HepG2 (cell line): ENCODE data around the gene MED22. TPM values are rescaled to one million over a fixed set of nuclear protein-coding genes. Genes with fewer than 3 reads are reported as not detected.
A peak's percentile ranks its signal among the peaks of the same experiment; 100 is the strongest.

Experiments used
- ATAD3A ChIP-seq: sonication (generic); formaldehyde crosslinking; IDR thresholded peaks from 2 replicates; pipeline ENCODE4 v1.4.0; 2020; ENCODE audit warnings: missing genetic modification reagents
- CENPT ChIP-seq: sonication (generic); formaldehyde crosslinking; IDR thresholded peaks from 2 replicates; pipeline ENCODE4 v1.8.0; 2022; ENCODE audit warnings: low read depth, mild to moderate bottlenecking, moderate library complexity, missing genetic modification reagents
- HDAC6 ChIP-seq: fragments of 200-600 bp; sonication (generic); IDR thresholded peaks from 2 replicates; pipeline ENCODE4 v1.7.0; 2017; ENCODE audit warnings: mild to moderate bottlenecking, antibody characterized with exemption, low read length, low read depth
- HNRNPH1 ChIP-seq: fragments of 200-400 bp; formaldehyde crosslinking; optimal IDR thresholded peaks from 2 replicates; pipeline ENCODE3; 2017; ENCODE audit warnings: mild to moderate bottlenecking, low read depth, low read length
- MIER3 ChIP-seq: IDR thresholded peaks from 2 replicates; pipeline ENCODE4 v1.6.1; 2016; ENCODE audit warnings: missing compliant biosample characterization, borderline replicate concordance
- MYC ChIP-seq: sonication (generic); formaldehyde crosslinking; IDR thresholded peaks from 2 replicates; pipeline ENCODE4 v1.9.0; 2021; ENCODE audit warnings: missing genetic modification reagents, borderline replicate concordance
- PRPF4 ChIP-seq: fragments of 200-400 bp; formaldehyde crosslinking; IDR thresholded peaks from 2 replicates; pipeline ENCODE4 v1.6.1; 2016; ENCODE audit warnings: low read length, low read depth; ENCODE audit not compliant: poor library complexity, severe bottlenecking
- SNAI1 ChIP-seq: sonication (generic); formaldehyde crosslinking; IDR thresholded peaks from 2 replicates; pipeline ENCODE4 v1.5.0; 2020; ENCODE audit warnings: mild to moderate bottlenecking, missing genetic modification reagents, borderline replicate concordance
- TAF1 ChIP-seq: sonication (generic); formaldehyde crosslinking; IDR thresholded peaks from 2 replicates; pipeline ENCODE4 v1.4.0; 2020; ENCODE audit warnings: missing genetic modification reagents
- TCF12 ChIP-seq, 2 experiments: fragments of 450-650 bp in 1 of 2; sonication (generic) in 1 of 2; formaldehyde crosslinking in 1 of 2; IDR thresholded peaks; 2 replicates each; pipeline versions ENCODE4 v1.6.1 to v1.8.0; 2017 to 2022; ENCODE audit warnings: antibody characterized with exemption in 1 of 2, mild to moderate bottlenecking in 1 of 2, missing genetic modification reagents in 1 of 2, moderate library complexity in 1 of 2
- ZFP36L2 ChIP-seq: sonication (generic); formaldehyde crosslinking; IDR thresholded peaks from 2 replicates; pipeline ENCODE4 v1.4.0; 2020; ENCODE audit warnings: missing genetic modification reagents
- ZNF263 ChIP-seq: sonication (generic); formaldehyde crosslinking; IDR thresholded peaks from 2 replicates; pipeline ENCODE4 v1.4.0; 2020; ENCODE audit warnings: missing genetic modification reagents
- ZNF451 ChIP-seq: sonication (generic); formaldehyde crosslinking; IDR thresholded peaks from 2 replicates; pipeline ENCODE4 v1.5.0; 2020; ENCODE audit warnings: mild to moderate bottlenecking, missing genetic modification reagents
- ZSCAN20 ChIP-seq: sonication (generic); formaldehyde crosslinking; IDR thresholded peaks from 2 replicates; pipeline ENCODE4 v1.4.0; 2020; ENCODE audit warnings: missing genetic modification reagents, mild to moderate bottlenecking, borderline replicate concordance
- ZSCAN9 ChIP-seq: IDR thresholded peaks from 2 replicates; pipeline ENCODE4 v1.6.1; 2016; ENCODE audit warnings: borderline replicate concordance
- polyA plus RNA-seq, 8 experiments: library from polyadenylated mRNA; depleted of rRNA in 3 of 8; stranded (reverse) in 7 of 8; unstranded in 1 of 8; fragments of >200 nt; fragmentation: Illumina TruSeq in 4 of 8; extraction: Trizol in 4 of 8; gene quantifications; 2 replicates each; pipeline versions ENCODE4 v1.2.1 to v1.2.3, GENCODE V29; 2011 to 2016; ENCODE audit warnings: low read depth in 4 of 8, missing spikeins in 1 of 8, mixed read lengths in 1 of 8; ENCODE audit not compliant: insufficient read depth in 1 of 8
- total RNA-seq, 5 experiments: library from RNA; depleted of rRNA; stranded (reverse); fragments of >200 nt; fragmentation: Illumina TruSeq; extraction: Trizol; gene quantifications; 2 replicates each; pipeline ENCODE4 v1.2.3, GENCODE V29; 2016; ENCODE audit warnings: low read depth in 1 of 5
- TF ChIP-seq, protein P1 (sequence below): sonication (generic); formaldehyde crosslinking; IDR thresholded peaks from 2 replicates; pipeline ENCODE4 v1.4.0; 2020; ENCODE audit warnings: mild to moderate bottlenecking, missing genetic modification reagents
- TF ChIP-seq, protein P2 (sequence below): sonication (generic); formaldehyde crosslinking; IDR thresholded peaks from 2 replicates; pipeline ENCODE4 v1.4.0; 2020; ENCODE audit warnings: missing genetic modification reagents; ENCODE audit errors: not compliant biosample characterization
- TF ChIP-seq, protein P3 (sequence below): sonication (generic); formaldehyde crosslinking; conservative IDR thresholded peaks from 2 replicates; pipeline ENCODE4 v1.8.0; 2022; ENCODE audit warnings: mild to moderate bottlenecking, moderate library complexity, missing genetic modification reagents
- TF ChIP-seq, protein P4 (sequence below): sonication (generic); formaldehyde crosslinking; IDR thresholded peaks from 2 replicates; pipeline ENCODE4 v1.4.0; 2020; ENCODE audit warnings: missing genetic modification reagents
- TF ChIP-seq, protein P5 (sequence below): IDR thresholded peaks from 2 replicates; pipeline ENCODE4 v1.6.1; 2016; ENCODE audit warnings: missing biosample characterization, missing genetic modification reagents, low read depth

Gene MED22
- total and polyA plus RNA-seq, 2 of the 13 experiments (the other 11 are each of a cell fraction or from before 2014, with no cell fraction given), result 15.8 to 22.1 TPM

DNA sequence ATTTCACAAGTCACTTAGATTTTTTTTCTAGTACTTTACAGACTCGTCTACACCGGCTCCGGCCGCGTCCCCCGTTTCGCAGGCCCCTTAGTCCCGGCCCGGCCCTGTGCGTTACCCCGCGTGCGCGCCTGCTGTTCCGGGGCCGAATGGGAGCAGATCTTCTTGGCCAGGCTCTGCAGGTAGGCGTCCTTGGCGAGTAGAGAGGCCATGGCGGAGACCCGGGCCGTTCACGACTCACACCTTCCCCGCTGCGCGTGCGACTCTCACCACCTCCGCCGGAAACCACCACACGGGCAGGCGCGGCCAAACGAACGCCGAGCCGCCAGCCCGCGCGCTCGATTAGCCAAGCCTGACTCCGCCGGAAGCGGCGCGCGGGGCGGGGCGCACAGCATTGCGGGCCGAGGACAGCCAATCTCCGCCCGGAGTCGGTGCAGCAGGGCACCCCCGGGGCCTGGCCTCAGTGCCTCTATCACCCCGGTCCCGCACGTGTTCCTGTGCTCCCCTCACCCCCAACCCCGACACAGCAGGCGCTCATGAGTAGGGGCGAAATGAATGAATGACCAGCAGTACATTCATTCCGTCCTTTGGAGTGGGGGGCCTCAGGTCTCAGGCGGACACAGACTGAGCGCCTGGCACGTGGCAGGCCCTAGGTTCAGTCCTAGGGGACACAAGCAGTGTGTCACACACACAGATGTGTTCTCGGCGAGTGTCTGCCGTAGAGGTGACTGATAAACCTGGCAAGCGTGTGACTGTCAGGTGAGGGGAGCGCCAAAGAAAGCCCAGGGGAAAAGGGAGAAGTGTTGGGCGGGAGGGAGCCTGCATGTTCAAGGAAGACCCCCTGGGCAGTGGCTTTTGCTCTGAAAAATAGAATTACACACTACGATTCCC, 11.8 kb downstream of the MED22 start, which contains the start of gene SURF6 (continued):
- TF ChIP-seq MYC (CRISPR knock-in tag), result peak; percentile 99
- TF ChIP-seq, protein P1, sequence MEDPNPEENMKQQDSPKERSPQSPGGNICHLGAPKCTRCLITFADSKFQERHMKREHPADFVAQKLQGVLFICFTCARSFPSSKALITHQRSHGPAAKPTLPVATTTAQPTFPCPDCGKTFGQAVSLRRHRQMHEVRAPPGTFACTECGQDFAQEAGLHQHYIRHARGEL (CRISPR knock-in tag), result 0 out of 2 replicates have a peak, but pooled peaks have one; percentile 31
- TF ChIP-seq TAF1, result peak; percentile 86
- TF ChIP-seq HNRNPH1, result no peak
- TF ChIP-seq, protein P2, sequence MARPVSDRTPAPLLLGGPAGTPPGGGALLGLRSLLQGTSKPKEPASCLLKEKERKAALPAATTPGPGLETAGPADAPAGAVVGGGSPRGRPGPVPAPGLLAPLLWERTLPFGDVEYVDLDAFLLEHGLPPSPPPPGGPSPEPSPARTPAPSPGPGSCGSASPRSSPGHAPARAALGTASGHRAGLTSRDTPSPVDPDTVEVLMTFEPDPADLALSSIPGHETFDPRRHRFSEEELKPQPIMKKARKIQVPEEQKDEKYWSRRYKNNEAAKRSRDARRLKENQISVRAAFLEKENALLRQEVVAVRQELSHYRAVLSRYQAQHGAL (CRISPR knock-in tag), result peak; percentile 79
- peak; percentile 92 for TF ChIP-seq MIER3
- peak; percentile 95 for TF ChIP-seq ZNF451
- 0 out of 2 replicates have a peak, but pooled peaks have one; percentile 50 for TF ChIP-seq ZNF263 (CRISPR knock-in tag)
- TF ChIP-seq ZFP36L2 (CRISPR knock-in tag), result no peak; the same call in 1 of the 2 replicates
- TF ChIP-seq PRPF4, result no peak
- TF ChIP-seq, protein P3, sequence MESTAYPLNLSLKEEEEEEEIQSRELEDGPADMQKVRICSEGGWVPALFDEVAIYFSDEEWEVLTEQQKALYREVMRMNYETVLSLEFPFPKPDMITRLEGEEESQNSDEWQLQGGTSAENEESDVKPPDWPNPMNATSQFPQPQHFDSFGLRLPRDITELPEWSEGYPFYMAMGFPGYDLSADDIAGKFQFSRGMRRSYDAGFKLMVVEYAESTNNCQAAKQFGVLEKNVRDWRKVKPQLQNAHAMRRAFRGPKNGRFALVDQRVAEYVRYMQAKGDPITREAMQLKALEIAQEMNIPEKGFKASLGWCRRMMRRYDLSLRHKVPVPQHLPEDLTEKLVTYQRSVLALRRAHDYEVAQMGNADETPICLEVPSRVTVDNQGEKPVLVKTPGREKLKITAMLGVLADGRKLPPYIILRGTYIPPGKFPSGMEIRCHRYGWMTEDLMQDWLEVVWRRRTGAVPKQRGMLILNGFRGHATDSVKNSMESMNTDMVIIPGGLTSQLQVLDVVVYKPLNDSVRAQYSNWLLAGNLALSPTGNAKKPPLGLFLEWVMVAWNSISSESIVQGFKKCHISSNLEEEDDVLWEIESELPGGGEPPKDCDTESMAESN, result peak; percentile 92
- TF ChIP-seq TCF12 (IDR thresholded peaks at IDR 0.05), result no peak
- TF ChIP-seq TCF12 (CRISPR knock-in tag; IDR thresholded peaks at IDR 0.05), result 0 out of 2 replicates have a peak, but pooled peaks have one; percentile 28
- no peak; the same call in 1 of the 2 replicates for TF ChIP-seq ZSCAN20 (CRISPR knock-in tag)
- TF ChIP-seq, protein P4, sequence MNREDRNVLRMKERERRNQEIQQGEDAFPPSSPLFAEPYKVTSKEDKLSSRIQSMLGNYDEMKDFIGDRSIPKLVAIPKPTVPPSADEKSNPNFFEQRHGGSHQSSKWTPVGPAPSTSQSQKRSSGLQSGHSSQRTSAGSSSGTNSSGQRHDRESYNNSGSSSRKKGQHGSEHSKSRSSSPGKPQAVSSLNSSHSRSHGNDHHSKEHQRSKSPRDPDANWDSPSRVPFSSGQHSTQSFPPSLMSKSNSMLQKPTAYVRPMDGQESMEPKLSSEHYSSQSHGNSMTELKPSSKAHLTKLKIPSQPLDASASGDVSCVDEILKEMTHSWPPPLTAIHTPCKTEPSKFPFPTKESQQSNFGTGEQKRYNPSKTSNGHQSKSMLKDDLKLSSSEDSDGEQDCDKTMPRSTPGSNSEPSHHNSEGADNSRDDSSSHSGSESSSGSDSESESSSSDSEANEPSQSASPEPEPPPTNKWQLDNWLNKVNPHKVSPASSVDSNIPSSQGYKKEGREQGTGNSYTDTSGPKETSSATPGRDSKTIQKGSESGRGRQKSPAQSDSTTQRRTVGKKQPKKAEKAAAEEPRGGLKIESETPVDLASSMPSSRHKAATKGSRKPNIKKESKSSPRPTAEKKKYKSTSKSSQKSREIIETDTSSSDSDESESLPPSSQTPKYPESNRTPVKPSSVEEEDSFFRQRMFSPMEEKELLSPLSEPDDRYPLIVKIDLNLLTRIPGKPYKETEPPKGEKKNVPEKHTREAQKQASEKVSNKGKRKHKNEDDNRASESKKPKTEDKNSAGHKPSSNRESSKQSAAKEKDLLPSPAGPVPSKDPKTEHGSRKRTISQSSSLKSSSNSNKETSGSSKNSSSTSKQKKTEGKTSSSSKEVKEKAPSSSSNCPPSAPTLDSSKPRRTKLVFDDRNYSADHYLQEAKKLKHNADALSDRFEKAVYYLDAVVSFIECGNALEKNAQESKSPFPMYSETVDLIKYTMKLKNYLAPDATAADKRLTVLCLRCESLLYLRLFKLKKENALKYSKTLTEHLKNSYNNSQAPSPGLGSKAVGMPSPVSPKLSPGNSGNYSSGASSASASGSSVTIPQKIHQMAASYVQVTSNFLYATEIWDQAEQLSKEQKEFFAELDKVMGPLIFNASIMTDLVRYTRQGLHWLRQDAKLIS (CRISPR knock-in tag), result peak; percentile 50; the same call in 1 of the 2 replicates
- TF ChIP-seq, protein P5, sequence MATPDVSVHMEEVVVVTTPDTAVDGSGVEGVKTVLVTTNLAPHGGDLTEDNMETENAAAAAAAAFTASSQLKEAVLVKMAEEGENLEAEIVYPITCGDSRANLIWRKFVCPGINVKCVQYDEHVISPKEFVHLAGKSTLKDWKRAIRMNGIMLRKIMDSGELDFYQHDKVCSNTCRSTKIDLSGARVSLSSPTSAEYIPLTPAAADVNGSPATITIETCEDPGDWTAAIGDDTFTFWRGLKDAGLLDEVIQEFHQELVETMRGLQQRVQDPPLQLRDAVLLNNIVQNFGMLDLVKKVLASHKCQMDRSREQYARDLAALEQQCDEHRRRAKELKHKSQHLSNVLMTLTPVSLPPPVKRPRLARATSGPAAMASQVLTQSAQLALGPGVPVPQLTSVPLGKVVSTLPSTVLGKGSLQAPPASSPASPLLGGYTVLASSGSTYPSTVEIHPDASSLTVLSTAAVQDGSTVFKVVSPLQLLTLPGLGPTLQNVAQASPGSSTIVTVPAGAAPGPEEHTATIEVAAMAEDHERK (CRISPR knock-in tag), result peak; percentile 78
- TF ChIP-seq ZSCAN9, result peak; percentile 82; the same call in 1 of the 2 replicates
- no peak for TF ChIP-seq HDAC6
- TF ChIP-seq SNAI1 (CRISPR knock-in tag), result 0 out of 2 replicates have a peak, but pooled peaks have one; percentile 85
- no peak for TF ChIP-seq CENPT (CRISPR knock-in tag)
- TF ChIP-seq ATAD3A (CRISPR knock-in tag), result no peak; the same call in 1 of the 2 replicates
